Endothelial cell (in vitro differentiated cells): ENCODE results near the gene CLPX. TPM values are rescaled to one million over a fixed set of nuclear protein-coding genes. Genes with fewer than 3 reads are reported as not detected.
A peak's percentile ranks its signal among the peaks of the same experiment; 100 is the strongest.

ENCODE experiments used
- DNase-seq: peaks from one replicate; pipeline ENCODE4 v3.0.0; 2021; ENCODE audit warnings: low spot score
- H3K27ac Mint-ChIP-seq: one replicate; pipeline ENCODE4 v1.8.0; 2021; ENCODE audit warnings: mixed read lengths, inconsistent platforms; ENCODE audit not compliant: unreplicated experiment
- H3K27me3 Mint-ChIP-seq: one replicate; pipeline ENCODE4 v1.8.0; 2021; ENCODE audit warnings: mild to moderate bottlenecking, moderate library complexity, mixed read lengths, inconsistent platforms; ENCODE audit not compliant: unreplicated experiment
- H3K36me3 Mint-ChIP-seq: one replicate; pipeline ENCODE4 v1.8.0; 2021; ENCODE audit warnings: mild to moderate bottlenecking, low read depth, mixed read lengths, inconsistent platforms; ENCODE audit not compliant: unreplicated experiment
- H3K4me1 Mint-ChIP-seq: one replicate; pipeline ENCODE4 v1.8.0; 2021; ENCODE audit warnings: mild to moderate bottlenecking, mixed read lengths, inconsistent platforms; ENCODE audit not compliant: unreplicated experiment
- H3K4me3 Mint-ChIP-seq: one replicate; pipeline ENCODE4 v1.8.0; 2021; ENCODE audit warnings: mild to moderate bottlenecking, mixed read lengths, inconsistent platforms; ENCODE audit not compliant: unreplicated experiment
- H3K9me3 Mint-ChIP-seq: one replicate; pipeline ENCODE4 v1.8.0; 2021; ENCODE audit warnings: mixed read lengths, inconsistent platforms; ENCODE audit not compliant: unreplicated experiment
- CTCF ChIP-seq: fragments of 200-600 bp; sonication (generic); IDR thresholded peaks from one replicate; pipeline ENCODE4 v1.5.0; 2021; ENCODE audit warnings: antibody characterized with exemption; ENCODE audit not compliant: unreplicated experiment
- total RNA-seq: library from RNA; stranded (reverse); fragmentation: NEBNext Ultra II Directional; extraction: Animal tissue kit (Norgen Biotek cat#: 25700); gene quantifications from one replicate; pipeline ENCODE4 v1.2.1, GENCODE V29; 2021; ENCODE audit not compliant: unreplicated experiment

CLPX gene
- total RNA-seq, 1 donor from 2014 or later = 52.1 TPM

GRCh38 chr15:65110676-65111292 lies 74.4 kb downstream of the CLPX start:
- TF ChIP-seq CTCF = no peak
- no peak for DNase-seq
- no peaks in the 10 kb centered on the region for H3K9me3 Mint-ChIP-seq
- H3K27me3 Mint-ChIP-seq = no peaks in the 10 kb centered on the region
- H3K4me3 Mint-ChIP-seq = no peak overlapping the region
- peaks cover 10% of the 10 kb centered on the region for H3K4me1 Mint-ChIP-seq
- H3K36me3 Mint-ChIP-seq = peaks cover 6% of the 10 kb centered on the region
- H3K27ac Mint-ChIP-seq = peak overlapping the region; percentile 43

- TF ChIP-seq CTCF = no peak
- DNase-seq = no peak
- H3K27ac Mint-ChIP-seq = no peak overlapping the region
- no peak overlapping the region for H3K4me3 Mint-ChIP-seq
- no peaks in the 10 kb centered on the region for H3K9me3 Mint-ChIP-seq
- no peaks in the 10 kb centered on the region for H3K36me3 Mint-ChIP-seq
- peaks cover 4% of the 10 kb centered on the region for H3K27me3 Mint-ChIP-seq
- peaks cover 14% of the 10 kb centered on the region for H3K4me1 Mint-ChIP-seq
These were observed 79.0 kb downstream of the CLPX start for GRCh38 chr15:65106011-65106590.

- no peaks in the 10 kb centered on the region for H3K9me3 Mint-ChIP-seq
- no peak overlapping the region for H3K27ac Mint-ChIP-seq
- H3K36me3 Mint-ChIP-seq = no peaks in the 10 kb centered on the region
- peaks cover 4% of the 10 kb centered on the region for H3K27me3 Mint-ChIP-seq
- H3K4me1 Mint-ChIP-seq = peaks cover 13% of the 10 kb centered on the region
- no peak overlapping the region for H3K4me3 Mint-ChIP-seq
- no peak for TF ChIP-seq CTCF
- no peak for DNase-seq
These were observed 80.1 kb downstream of the CLPX start for GRCh38 chr15:65105038-65105437.

GRCh38 chr15:65102912-65103311 lies 82.2 kb downstream of the CLPX start:
- Mint-ChIP-seq H3K4me3 (no peak overlapping the region), H3K9me3 (no peaks in the 10 kb centered on the region), H3K27ac (no peak overlapping the region), H3K27me3 (peaks cover 4% of the 10 kb centered on the region), H3K36me3 (peaks cover 11% of the 10 kb centered on the region), H3K4me1 (peaks cover 13% of the 10 kb centered on the region)
- TF ChIP-seq CTCF = no peak
- no peak for DNase-seq
